Aorta (tissue), 5 donors: ENCODE results near the gene WWOX. TPM values are rescaled to one million over a fixed set of nuclear protein-coding genes. Genes with fewer than 3 reads are reported as not detected.

ENCODE experiments used
- ATAC-seq: fragments of 200-7000 bp; cut with Tn5 transposase; one replicate; pipeline ENCODE4 v1.9.1; 2022; ENCODE audit warnings: moderate library complexity; ENCODE audit not compliant: low FRiP score
- DNase-seq, 2 donors: peaks; one replicate each; pipeline ENCODE4 v3.0.0-alpha.2; 2020
- H3K27ac ChIP-seq, 2 donors: one replicate each; pipeline ENCODE4 v1.5.1; 2013; ENCODE audit warnings: low read length in 2 of 2, mild to moderate bottlenecking in 2 of 2, moderate library complexity in 2 of 2, control low read depth in 1 of 2, inconsistent platforms in 1 of 2, low read depth in 1 of 2
- H3K27me3 ChIP-seq, 2 donors: one replicate each; pipeline ENCODE4 v1.6.1; 2013; ENCODE audit warnings: control low read depth in 1 of 2, low read length in 1 of 2, mild to moderate bottlenecking in 1 of 2, moderate library complexity in 1 of 2; ENCODE audit not compliant: insufficient read depth in 2 of 2, control insufficient read depth in 1 of 2
- H3K36me3 ChIP-seq, 2 donors: one replicate each; pipeline ENCODE4 v1.6.1; 2013; ENCODE audit warnings: control low read depth in 1 of 2, low read length in 1 of 2, mild to moderate bottlenecking in 1 of 2; ENCODE audit not compliant: insufficient read depth in 2 of 2, control insufficient read depth in 1 of 2
- H3K4me1 ChIP-seq, 2 donors: one replicate each; pipeline ENCODE4 v1.6.1; 2013; ENCODE audit warnings: low read length in 2 of 2, control low read depth in 1 of 2, mild to moderate bottlenecking in 1 of 2, moderate library complexity in 1 of 2; ENCODE audit not compliant: insufficient read depth in 2 of 2, control insufficient read depth in 1 of 2
- H3K4me3 ChIP-seq, 2 donors: one replicate each; pipeline ENCODE4 v1.5.1; 2013; ENCODE audit warnings: low read length in 2 of 2, control low read depth in 1 of 2, mild to moderate bottlenecking in 1 of 2
- H3K9me3 ChIP-seq: one replicate; pipeline ENCODE4 v1.6.1; 2013; ENCODE audit warnings: mild to moderate bottlenecking, low read length; ENCODE audit not compliant: control insufficient read depth
- WGBS, 2 donors: extraction: QIAGEN DNeasy Blood & Tissue Kit; methylation state at CpG; one replicate each; pipeline ENCODE4 v1.1.7; 2013; 5-methylcytosine and 5-hydroxymethylcytosine counted together
- intact Hi-C, 2 donors: fragments of 100-400 bp; cut with DNase I; formaldehyde crosslinking; loops; one replicate each; pipeline versions ENCODE4 v1.14.2 to v1.15.0; 2022
- polyA plus RNA-seq, 2 donors: library from polyadenylated mRNA; stranded (reverse); fragments of 200-250 nt; gene quantifications; one replicate each; pipeline ENCODE4 v1.2.3, GENCODE V29; 2013
- total RNA-seq, 2 donors: library from RNA; stranded (reverse); fragmentation: NEBNext Ultra II Directional; extraction: Animal tissue kit (Norgen Biotek cat#: 25700); gene quantifications; one replicate each; pipeline ENCODE4 v1.2.1, GENCODE V29; 2021
- donor health status: healthy with polysubstance abuse.
- donor health status: Bipolar disorder and iron deficiency.
- donor health status: DM: no; HTN: no; CAD: no.
- donor health status: DM: no; HTN: no; CAD: no.
- donor health status: DM: yes; HTN: yes; CAD: no.

The WWOX gene
- total and polyA plus RNA-seq, 4 donors: 11.2 to 30.9 (median 14.6) TPM

- intact Hi-C loops: loop anchor here in 1 of 2 donors (10.0 kb wide), 1 partner anchor 1466 kb away; no protein-coding TSS in a partner anchor
- Histone ChIP-seq H3K9me3 (no peaks in the 10 kb centered on the region), H3K4me1 (peaks cover 3% of the 10 kb centered on the region in 2 donors), H3K27me3 (no peaks in the 10 kb centered on the region), H3K27ac (no peak overlapping the region), H3K4me3 (no peak overlapping the region), H3K36me3 (peaks cover 0 to 5% of the 10 kb centered on the region in 2 donors)
- DNase-seq (no peak), ATAC-seq (no peak)
- 46 to 60% methylated on average over 9 of the region's 9 CpGs for WGBS, 2 donors
Observed at GRCh38 chr16:78128913-78129312, 29.5 kb downstream of the WWOX start.

GRCh38 chr16:78129349-78129748 is 29.9 kb downstream of the WWOX start:
- H3K36me3 ChIP-seq: peaks cover 0 to 5% of the 10 kb centered on the region in 2 donors
- H3K4me3 ChIP-seq: no peak overlapping the region
- no peaks in the 10 kb centered on the region for H3K9me3 ChIP-seq
- H3K27ac ChIP-seq: no peak overlapping the region
- intact Hi-C loops: loop anchor here in 1 of 2 donors (10.0 kb wide), 1 partner anchor 1465 kb away; no protein-coding TSS in a partner anchor
- 68 to 70% methylated on average over 2 of the region's 2 CpGs for WGBS, 2 donors
- H3K27me3 ChIP-seq: no peaks in the 10 kb centered on the region
- no peak for ATAC-seq
- DNase-seq: no peak
- H3K4me1 ChIP-seq: peaks cover 3% of the 10 kb centered on the region in 2 donors

DNA sequence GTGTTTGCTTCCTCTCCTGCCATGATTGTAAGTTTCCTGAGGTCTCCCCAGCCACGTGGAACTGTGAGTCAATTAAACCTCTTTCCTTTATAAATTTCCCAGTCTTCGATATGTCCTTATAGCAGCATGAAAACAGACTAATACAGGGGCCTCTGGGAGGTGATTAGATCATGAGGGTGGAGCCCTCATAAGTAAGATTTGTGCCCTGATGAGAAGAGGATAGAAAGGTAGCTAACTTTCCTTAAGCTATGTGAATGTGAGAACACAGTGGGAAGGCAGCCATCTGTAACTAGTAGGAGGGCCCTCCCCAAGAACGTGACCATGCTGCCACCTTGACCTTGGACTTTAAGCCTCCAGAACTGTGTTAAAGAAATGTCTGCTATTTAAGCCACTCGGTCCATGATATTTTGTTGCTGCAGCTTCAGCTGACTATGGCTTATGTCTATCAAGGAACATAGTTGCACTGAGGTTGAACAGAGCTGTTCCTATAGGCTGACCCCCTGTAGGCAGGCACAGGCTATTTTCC is 30.7 kb downstream of the WWOX start:
- no peak overlapping the region for H3K4me3 ChIP-seq
- DNase-seq (no peak), ATAC-seq (no peak)
- no peaks in the 10 kb centered on the region for H3K27me3 ChIP-seq
- intact Hi-C loops: no loop called here
- peaks cover 3% of the 10 kb centered on the region in 2 donors for H3K4me1 ChIP-seq
- no peaks in the 10 kb centered on the region for H3K9me3 ChIP-seq
- H3K27ac ChIP-seq: no peak overlapping the region
- WGBS, 2 donors: 94% methylated on average over 4 of the region's 4 CpGs
- H3K36me3 ChIP-seq: peaks cover 0 to 5% of the 10 kb centered on the region in 2 donors

GRCh38 chr16:78130950-78131349 is 31.5 kb downstream of the WWOX start:
- 79 to 92% methylated on average over 5 of the region's 5 CpGs for WGBS, 2 donors
- no peak for ATAC-seq
- no peaks in the 10 kb centered on the region for H3K27me3 ChIP-seq
- no peak overlapping the region for H3K4me3 ChIP-seq
- peaks cover 3% of the 10 kb centered on the region in 2 donors for H3K4me1 ChIP-seq
- peaks cover 0 to 5% of the 10 kb centered on the region in 2 donors for H3K36me3 ChIP-seq
- DNase-seq: no peak
- intact Hi-C loops: no loop called here
- no peak overlapping the region for H3K27ac ChIP-seq
- H3K9me3 ChIP-seq: no peaks in the 10 kb centered on the region

- no peaks in the 10 kb centered on the region for H3K4me1 ChIP-seq
- ATAC-seq (no peak), DNase-seq (no peak)
- H3K27me3 ChIP-seq: no peaks in the 10 kb centered on the region
- no peaks in the 10 kb centered on the region for H3K9me3 ChIP-seq
- H3K27ac ChIP-seq: no peak overlapping the region
- no peak overlapping the region for H3K4me3 ChIP-seq
- 49 to 65% methylated on average over 2 of the region's 2 CpGs for WGBS, 2 donors
- peaks cover 0 to 5% of the 10 kb centered on the region in 2 donors for H3K36me3 ChIP-seq
- intact Hi-C loops: no loop called here
Observed at GRCh38 chr16:78133919-78134318, 34.5 kb downstream of the WWOX start.

- no peak overlapping the region for H3K4me3 ChIP-seq
- H3K36me3 ChIP-seq: peaks cover 0 to 5% of the 10 kb centered on the region in 2 donors
- ATAC-seq: no peak
- H3K4me1 ChIP-seq: no peaks in the 10 kb centered on the region
- H3K9me3 ChIP-seq: no peaks in the 10 kb centered on the region
- no peak for DNase-seq
- no peak overlapping the region for H3K27ac ChIP-seq
- intact Hi-C loops: no loop called here
- H3K27me3 ChIP-seq: no peaks in the 10 kb centered on the region
- WGBS, 2 donors: 91 to 92% methylated on average over 7 of the region's 7 CpGs
Observed at GRCh38 chr16:78134944-78135619, 35.6 kb downstream of the WWOX start.

DNA sequence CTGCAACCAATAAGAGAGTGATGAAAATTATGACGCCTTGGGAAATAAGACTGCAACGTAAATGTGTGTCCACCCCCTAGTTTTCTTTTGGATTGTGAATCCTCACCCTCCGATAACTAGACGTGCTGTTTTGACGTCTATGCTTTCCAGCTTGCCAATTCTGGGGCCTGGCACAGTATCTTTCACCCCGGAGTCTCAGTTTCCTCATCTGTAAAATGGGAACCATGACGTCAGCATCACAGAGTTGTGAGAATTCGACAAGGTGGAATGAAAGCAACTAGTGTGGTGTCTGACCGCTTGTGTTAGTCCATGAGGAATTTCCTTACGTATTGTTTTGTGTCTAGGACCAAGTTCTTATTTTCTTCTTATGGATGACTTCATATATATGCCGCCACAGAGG is 37.7 kb downstream of the WWOX start:
- no peak overlapping the region for H3K4me3 ChIP-seq
- H3K27me3 ChIP-seq: no peaks in the 10 kb centered on the region
- 98% methylated on average over 11 of the region's 11 CpGs for WGBS, 2 donors
- intact Hi-C loops: no loop called here
- no peak overlapping the region for H3K27ac ChIP-seq
- ATAC-seq (no peak), DNase-seq (no peak)
- H3K36me3 ChIP-seq: peaks cover 0 to 5% of the 10 kb centered on the region in 2 donors
- no peaks in the 10 kb centered on the region for H3K4me1 ChIP-seq
- H3K9me3 ChIP-seq: no peaks in the 10 kb centered on the region

- H3K4me3 ChIP-seq: no peak overlapping the region
- H3K4me1 ChIP-seq: no peaks in the 10 kb centered on the region
- 95 to 96% methylated on average over 8 of the region's 8 CpGs for WGBS, 2 donors
- intact Hi-C loops: no loop called here
- H3K9me3 ChIP-seq: no peaks in the 10 kb centered on the region
- H3K27me3 ChIP-seq: no peaks in the 10 kb centered on the region
- DNase-seq (no peak), ATAC-seq (no peak)
- H3K27ac ChIP-seq: no peak overlapping the region
- no peaks in the 10 kb centered on the region for H3K36me3 ChIP-seq
Observed at GRCh38 chr16:78137782-78138616, 38.5 kb downstream of the WWOX start.
